Osteoblast (primary cell): ENCODE data around the gene PCDHA1. TPM values are rescaled to one million over a fixed set of nuclear protein-coding genes. Genes with fewer than 3 reads are reported as not detected.

Experiments used
- DNase-seq: peaks from one replicate; pipeline ENCODE4 v3.0.0; 2011; ENCODE audit warnings: low spot score, mixed read lengths; ENCODE audit not compliant: insufficient read length; ENCODE audit errors: missing footprints
- H2AFZ ChIP-seq: 2 replicates; pipeline ENCODE4 v1.6.0; 2011; ENCODE audit warnings: mild to moderate bottlenecking, low read length
- H3K27ac ChIP-seq: 2 replicates; pipeline ENCODE4 v1.5.1; 2011; ENCODE audit warnings: mild to moderate bottlenecking, low read depth, low read length, moderate library complexity
- H3K27me3 ChIP-seq: 2 replicates; pipeline ENCODE4 v1.6.0; 2012; ENCODE audit warnings: mild to moderate bottlenecking, control low read depth, inconsistent platforms, low read length, moderate library complexity; ENCODE audit not compliant: insufficient read depth
- H3K36me3 ChIP-seq: 2 replicates; pipeline ENCODE4 v1.5.1; 2011; ENCODE audit warnings: mild to moderate bottlenecking, low read length, control low read depth, moderate library complexity; ENCODE audit not compliant: insufficient read depth
- H3K4me1 ChIP-seq: 2 replicates; pipeline ENCODE4 v1.5.1; 2011; ENCODE audit warnings: mild to moderate bottlenecking, low read length, control low read depth, moderate library complexity; ENCODE audit not compliant: insufficient read depth
- H3K4me2 ChIP-seq: 2 replicates; pipeline ENCODE4 v1.6.0; 2011; ENCODE audit warnings: mild to moderate bottlenecking, low read length; ENCODE audit not compliant: insufficient read depth
- H3K4me3 ChIP-seq: fragments of 200-600 bp; sonication (generic); 3 replicates; pipeline ENCODE4 v1.5.1; 2012; ENCODE audit warnings: mild to moderate bottlenecking, low read length, inconsistent platforms; ENCODE audit not compliant: insufficient read depth
- H3K79me2 ChIP-seq: 2 replicates; pipeline ENCODE4 v1.6.0; 2012; ENCODE audit warnings: mild to moderate bottlenecking, low read length, control low read depth, inconsistent platforms; ENCODE audit not compliant: insufficient read depth
- H3K9me3 ChIP-seq: 2 replicates; pipeline ENCODE4 v1.5.1; 2011; ENCODE audit warnings: low read depth, low read length, control low read depth
- H4K20me1 ChIP-seq: 2 replicates; pipeline ENCODE4 v1.6.0; 2012; ENCODE audit warnings: mild to moderate bottlenecking, low read length, control low read depth; ENCODE audit not compliant: insufficient read depth
- total RNA-seq: library from RNA; depleted of rRNA; stranded (reverse); fragments of >200 nt; gene quantifications from 2 replicates; pipeline ENCODE4 v1.2.3, GENCODE V29; 2012
- TF ChIP-seq, protein P1 (sequence below): IDR thresholded peaks from 2 replicates; pipeline ENCODE4 v1.5.1; 2011; ENCODE audit warnings: mild to moderate bottlenecking, low read depth, low read length, moderate library complexity; ENCODE audit errors: extremely low read depth

Gene PCDHA1
- total RNA-seq, 1 donor, result not detected

DNA sequence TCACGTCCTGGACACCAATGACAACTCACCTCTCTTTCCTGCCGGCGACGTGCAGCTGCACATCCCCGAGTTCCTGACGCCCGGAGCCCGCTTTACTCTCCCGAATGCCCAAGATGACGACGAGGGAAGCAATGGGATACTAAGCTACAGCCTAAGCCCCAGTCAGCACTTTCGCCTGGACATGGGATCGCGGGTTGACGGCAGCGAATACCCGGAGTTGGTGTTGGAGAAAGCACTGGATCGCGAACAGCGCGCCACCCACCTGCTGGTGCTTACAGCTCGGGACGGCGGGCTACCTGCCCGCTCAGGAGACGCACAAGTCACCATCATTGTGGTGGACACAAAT, 141.3 kb downstream of the PCDHA1 start:
- peak overlapping the region; percentile 58 for H3K4me3 ChIP-seq
- H3K4me1 ChIP-seq, result no peaks in the 10 kb centered on the region
- H3K79me2 ChIP-seq, result no peaks in the 10 kb centered on the region
- H2AFZ ChIP-seq, result peak overlapping the region; percentile 83
- peaks cover 4% of the 10 kb centered on the region for H3K27me3 ChIP-seq
- TF ChIP-seq, protein P1, sequence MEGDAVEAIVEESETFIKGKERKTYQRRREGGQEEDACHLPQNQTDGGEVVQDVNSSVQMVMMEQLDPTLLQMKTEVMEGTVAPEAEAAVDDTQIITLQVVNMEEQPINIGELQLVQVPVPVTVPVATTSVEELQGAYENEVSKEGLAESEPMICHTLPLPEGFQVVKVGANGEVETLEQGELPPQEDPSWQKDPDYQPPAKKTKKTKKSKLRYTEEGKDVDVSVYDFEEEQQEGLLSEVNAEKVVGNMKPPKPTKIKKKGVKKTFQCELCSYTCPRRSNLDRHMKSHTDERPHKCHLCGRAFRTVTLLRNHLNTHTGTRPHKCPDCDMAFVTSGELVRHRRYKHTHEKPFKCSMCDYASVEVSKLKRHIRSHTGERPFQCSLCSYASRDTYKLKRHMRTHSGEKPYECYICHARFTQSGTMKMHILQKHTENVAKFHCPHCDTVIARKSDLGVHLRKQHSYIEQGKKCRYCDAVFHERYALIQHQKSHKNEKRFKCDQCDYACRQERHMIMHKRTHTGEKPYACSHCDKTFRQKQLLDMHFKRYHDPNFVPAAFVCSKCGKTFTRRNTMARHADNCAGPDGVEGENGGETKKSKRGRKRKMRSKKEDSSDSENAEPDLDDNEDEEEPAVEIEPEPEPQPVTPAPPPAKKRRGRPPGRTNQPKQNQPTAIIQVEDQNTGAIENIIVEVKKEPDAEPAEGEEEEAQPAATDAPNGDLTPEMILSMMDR, result no peak
- peak; percentile 14 for DNase-seq
- H3K4me2 ChIP-seq, result peak overlapping the region; percentile 67
- no peaks in the 10 kb centered on the region for H3K36me3 ChIP-seq
- no peaks in the 10 kb centered on the region for H3K9me3 ChIP-seq
- H4K20me1 ChIP-seq, result no peaks in the 10 kb centered on the region
- H3K27ac ChIP-seq, result no peak overlapping the region

DNA sequence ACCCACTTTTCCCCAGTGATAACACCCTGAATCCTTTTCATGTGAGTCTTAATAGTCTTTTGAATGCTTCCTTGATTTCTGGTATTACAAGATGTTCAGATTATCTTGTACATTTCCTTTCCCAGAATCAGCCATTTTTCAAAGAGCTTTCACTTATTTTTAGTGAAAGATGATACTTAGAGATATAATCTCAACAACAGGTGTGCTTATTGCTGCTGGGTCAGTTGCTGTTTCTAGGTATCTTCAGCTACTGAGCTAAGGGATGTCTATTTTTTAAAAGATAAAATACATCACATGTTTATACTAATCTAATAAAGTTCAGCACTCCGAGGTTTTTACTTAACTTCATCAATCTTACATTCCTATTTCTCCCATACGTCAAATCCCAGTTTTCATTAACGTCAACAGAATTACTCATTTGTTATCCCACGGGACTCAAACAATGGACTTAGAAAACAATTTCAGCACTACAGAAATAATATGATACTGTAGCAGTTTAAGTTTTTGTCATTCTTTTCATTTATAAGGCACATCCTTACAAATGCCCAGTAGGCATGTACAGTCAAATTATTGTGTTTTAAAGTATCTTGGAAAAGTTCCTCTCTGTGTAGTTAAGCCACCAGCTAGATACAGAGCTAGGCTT, 149.1 kb downstream of the PCDHA1 start:
- no peak overlapping the region for H2AFZ ChIP-seq
- no peaks in the 10 kb centered on the region for H4K20me1 ChIP-seq
- no peak overlapping the region for H3K4me2 ChIP-seq
- H3K27me3 ChIP-seq, result no peaks in the 10 kb centered on the region
- no peaks in the 10 kb centered on the region for H3K4me1 ChIP-seq
- H3K4me3 ChIP-seq, result no peak overlapping the region
- TF ChIP-seq, protein P1, result no peak
- no peaks in the 10 kb centered on the region for H3K9me3 ChIP-seq
- no peak for DNase-seq
- H3K27ac ChIP-seq, result no peak overlapping the region
- H3K79me2 ChIP-seq, result no peaks in the 10 kb centered on the region
- H3K36me3 ChIP-seq, result no peaks in the 10 kb centered on the region

DNA sequence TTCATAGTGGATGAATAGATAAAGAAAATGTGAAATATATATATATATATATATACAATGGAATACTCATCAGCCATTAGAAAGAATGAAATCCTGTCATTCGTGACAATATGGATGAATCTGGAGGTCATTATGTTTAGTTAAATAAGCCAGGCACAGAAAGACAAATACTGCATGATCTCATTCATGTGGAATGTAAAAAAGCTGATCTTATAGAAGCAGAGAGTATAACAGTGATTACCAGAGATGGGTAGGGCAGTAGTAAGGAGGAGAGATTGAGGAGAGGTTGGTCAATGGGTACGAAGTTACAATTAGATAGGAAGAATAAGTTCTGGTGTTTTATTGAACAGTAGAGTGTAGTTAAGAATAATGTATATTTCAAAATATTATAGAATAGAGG, 160.6 kb downstream of the PCDHA1 start:
- H3K27ac ChIP-seq, result no peak overlapping the region
- no peaks in the 10 kb centered on the region for H3K9me3 ChIP-seq
- no peak overlapping the region for H2AFZ ChIP-seq
- no peaks in the 10 kb centered on the region for H3K27me3 ChIP-seq
- H3K4me2 ChIP-seq, result no peak overlapping the region
- no peaks in the 10 kb centered on the region for H4K20me1 ChIP-seq
- H3K4me3 ChIP-seq, result no peak overlapping the region
- H3K4me1 ChIP-seq, result no peaks in the 10 kb centered on the region
- no peaks in the 10 kb centered on the region for H3K36me3 ChIP-seq
- H3K79me2 ChIP-seq, result no peaks in the 10 kb centered on the region
- TF ChIP-seq, protein P1, result no peak
- no peak for DNase-seq

DNA sequence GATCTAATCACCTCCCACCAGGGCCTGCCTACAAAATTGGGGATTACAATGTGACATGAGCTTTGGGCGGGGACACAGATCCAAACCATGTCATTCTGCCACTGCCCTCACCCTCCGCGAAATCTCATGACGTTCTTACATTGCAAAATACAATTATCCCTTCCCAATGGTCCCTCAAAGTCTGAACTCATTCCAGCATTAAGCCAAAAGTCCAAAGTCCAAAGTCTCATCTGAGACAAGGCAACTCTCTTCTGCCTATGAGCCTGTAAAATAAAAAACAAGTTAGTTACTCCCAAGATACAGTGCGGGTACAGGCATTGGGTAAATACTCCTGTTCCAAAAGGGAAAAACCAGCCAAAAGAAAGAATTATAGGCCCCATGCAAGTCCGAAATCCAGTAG, 165.7 kb downstream of the PCDHA1 start:
- H3K4me1 ChIP-seq, result no peaks in the 10 kb centered on the region
- H3K4me3 ChIP-seq, result no peak overlapping the region
- DNase-seq, result no peak
- no peak overlapping the region for H2AFZ ChIP-seq
- no peaks in the 10 kb centered on the region for H3K36me3 ChIP-seq
- no peak overlapping the region for H3K4me2 ChIP-seq
- H3K9me3 ChIP-seq, result no peaks in the 10 kb centered on the region
- H3K27me3 ChIP-seq, result no peaks in the 10 kb centered on the region
- H3K79me2 ChIP-seq, result no peaks in the 10 kb centered on the region
- H4K20me1 ChIP-seq, result no peaks in the 10 kb centered on the region
- TF ChIP-seq, protein P1, result no peak
- no peak overlapping the region for H3K27ac ChIP-seq
